ENCODE data around the gene PFKL.

PFKL gene

GRCh38 chr21:44312716-44313115, 12.9 kb downstream of the PFKL start:
- no peak for DNase-seq (ENCODE audit: low read depth in 2 of 2, low spot score in 1 of 2)

- DNase-seq (ENCODE audit: low read depth in 2 of 2, low spot score in 1 of 2) = no peak
These were observed 13.6 kb downstream of the PFKL start for GRCh38 chr21:44313451-44313850.

GRCh38 chr21:44314128-44314527, 14.3 kb downstream of the PFKL start:
- DNase-seq (ENCODE audit: low read depth in 2 of 2, low spot score in 1 of 2) = no peak

DNA sequence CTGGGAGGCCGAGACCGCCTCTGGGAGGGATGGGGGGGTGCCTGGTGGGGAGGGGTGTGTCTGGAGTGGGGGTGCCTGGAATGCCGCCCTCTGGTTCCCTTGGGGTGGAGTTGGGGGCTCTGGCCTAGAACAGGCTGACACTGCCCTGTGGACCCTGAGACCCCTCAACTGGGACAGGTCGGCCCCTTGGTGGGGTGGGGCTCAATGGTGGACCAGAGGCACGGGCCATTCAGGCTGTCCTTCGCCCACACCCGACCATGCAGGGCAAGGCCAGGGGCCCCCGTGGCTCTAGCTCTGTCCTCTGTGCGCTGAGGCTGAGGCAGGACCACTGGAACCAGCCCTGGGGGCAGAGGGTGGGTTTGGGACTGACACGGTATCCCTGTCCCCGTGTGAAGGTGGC, 14.7 kb downstream of the PFKL start:
- no peak for DNase-seq (ENCODE audit: low read depth in 2 of 2, low spot score in 1 of 2)

DNA sequence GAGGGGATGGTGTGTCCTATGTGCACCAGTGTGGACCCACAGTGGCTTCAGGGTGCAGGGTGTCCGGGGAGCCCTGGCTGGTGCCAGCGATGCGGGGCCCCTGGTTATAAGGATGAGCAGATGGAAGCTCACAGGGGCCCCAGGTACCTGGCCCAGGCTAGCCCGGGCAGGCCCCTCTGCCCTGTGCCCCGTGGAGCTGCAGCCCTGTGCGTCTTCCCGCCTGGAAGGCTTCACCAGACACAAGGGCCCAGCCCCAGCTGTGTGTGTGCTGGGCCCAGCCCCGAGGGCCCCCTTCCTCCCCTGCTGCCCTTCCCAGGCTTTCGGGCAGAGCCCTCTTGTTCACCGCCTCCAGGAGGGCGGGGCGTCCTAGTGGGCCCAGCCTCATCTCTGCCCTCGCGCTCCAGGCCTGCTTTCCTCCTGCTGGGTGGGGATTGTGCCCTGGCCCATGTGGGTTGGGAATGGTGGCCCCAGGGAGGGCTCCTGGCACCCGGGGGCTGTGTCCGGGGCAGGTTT, 15.9 kb downstream of the PFKL start:
- DNase-seq (ENCODE audit: low read depth in 2 of 2, low spot score in 1 of 2) = no peak

DNA sequence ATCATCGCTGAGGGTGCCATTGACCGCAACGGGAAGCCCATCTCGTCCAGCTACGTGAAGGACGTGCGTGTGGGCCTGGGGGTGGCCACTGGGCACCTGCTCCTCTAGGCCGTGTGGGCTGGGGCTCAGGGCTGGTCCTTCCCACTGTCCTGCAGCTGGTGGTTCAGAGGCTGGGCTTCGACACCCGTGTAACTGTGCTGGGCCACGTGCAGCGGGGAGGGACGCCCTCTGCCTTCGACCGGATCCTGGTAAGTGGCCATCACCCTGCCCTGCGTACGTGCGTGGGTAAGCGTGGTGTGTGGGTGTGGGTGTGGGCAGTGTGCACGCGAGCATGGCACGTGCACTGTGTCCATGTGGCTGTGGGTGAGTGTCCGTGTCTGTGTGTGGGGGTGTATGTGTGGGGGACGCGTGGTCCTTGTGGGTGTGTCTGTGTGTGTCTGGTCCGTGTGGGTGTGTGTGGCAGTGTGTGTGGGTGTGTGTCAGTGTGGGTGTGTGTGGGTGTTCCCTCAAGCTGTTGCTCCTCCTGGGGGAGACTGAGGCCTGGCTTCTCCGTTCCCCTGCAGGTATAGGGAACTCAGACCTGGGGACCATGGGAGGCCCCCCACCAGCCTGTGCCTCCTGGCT, 16.5 kb downstream of the PFKL start:
- DNase-seq (ENCODE audit: low read depth in 2 of 2, low spot score in 1 of 2) = no peak

- no peak for DNase-seq (ENCODE audit: low read depth in 2 of 2, low spot score in 1 of 2)
These were observed 17.5 kb downstream of the PFKL start for GRCh38 chr21:44317241-44317782.

DNA sequence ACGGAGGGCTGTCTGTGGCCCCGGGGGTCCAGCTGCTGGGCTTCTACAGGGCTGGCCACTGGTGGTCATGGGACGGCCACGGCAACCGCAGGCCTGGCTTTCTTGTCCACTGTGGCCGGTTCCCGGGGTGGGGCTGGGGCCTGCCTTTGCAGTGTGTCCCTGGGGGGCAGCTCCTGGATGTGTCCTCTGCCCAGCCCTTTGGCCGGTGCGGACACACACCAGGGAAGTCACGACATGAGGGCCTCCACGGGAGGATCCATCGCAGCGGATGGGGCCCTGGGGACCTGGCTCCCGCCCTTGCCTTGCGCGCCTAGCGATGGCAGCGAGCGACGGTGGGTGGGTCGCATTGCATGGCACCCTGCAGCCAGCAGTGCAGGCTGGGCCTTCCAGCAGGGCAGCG, 18.0 kb downstream of the PFKL start:
- DNase-seq (ENCODE audit: low read depth in 2 of 2, low spot score in 1 of 2) = no peak

- no peak for DNase-seq (ENCODE audit: low read depth in 2 of 2, low spot score in 1 of 2)
These were observed 18.8 kb downstream of the PFKL start for GRCh38 chr21:44318489-44319285.

DNA sequence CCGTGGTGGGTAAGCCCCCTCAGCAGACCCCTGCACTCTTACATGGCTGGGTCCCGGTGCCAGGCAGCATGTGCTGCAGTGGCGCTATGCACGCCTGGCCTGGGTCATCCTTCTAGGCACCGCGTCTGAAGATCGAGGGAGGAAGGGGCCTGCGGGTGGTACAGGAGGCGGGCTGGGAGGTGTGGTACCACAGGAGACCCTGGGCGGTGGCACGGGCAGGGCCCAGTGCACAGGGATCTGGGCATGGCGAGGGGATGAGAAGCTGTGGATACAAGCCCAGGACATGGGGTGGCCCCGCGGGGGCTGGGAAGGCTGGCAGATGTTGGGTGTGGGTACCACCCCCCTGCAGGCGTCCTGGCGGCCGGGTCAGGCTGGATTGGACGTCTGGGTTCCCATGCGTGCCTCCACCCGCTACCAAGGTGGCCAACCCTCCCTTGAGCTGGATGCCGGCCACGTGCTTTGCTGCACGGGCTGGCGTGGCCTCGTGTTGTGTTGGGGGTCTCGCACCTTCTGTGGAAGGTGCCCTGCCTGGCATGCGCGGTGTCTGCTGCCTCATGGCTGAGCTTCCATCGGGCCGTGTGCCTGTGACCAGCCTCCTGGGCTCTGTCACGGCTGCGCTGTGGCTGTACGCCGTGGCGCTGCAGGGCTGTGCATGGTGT, 19.7 kb downstream of the PFKL start:
- no peak for DNase-seq (ENCODE audit: low read depth in 2 of 2, low spot score in 1 of 2)

DNA sequence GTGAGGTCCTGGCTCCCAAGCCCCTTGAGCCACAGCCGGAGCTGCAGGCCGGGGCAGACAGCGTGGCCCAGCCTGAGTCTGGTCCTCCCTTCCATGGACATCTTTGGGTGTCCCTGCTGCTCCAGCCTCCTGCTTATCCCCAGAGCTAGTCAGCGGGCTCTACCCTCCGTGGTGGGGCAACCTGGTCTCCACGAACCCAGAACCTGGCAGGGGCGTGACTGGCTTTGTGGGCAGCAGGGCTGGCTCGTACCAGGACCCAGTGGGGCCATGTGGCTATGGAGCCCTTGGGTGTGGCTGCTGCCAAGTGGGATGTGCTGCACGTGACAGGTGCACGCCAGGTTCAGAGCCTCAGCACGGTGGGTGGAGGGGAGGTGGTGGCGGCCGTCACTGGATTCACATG, 21.0 kb downstream of the PFKL start:
- no peak for DNase-seq (ENCODE audit: low read depth in 2 of 2, low spot score in 1 of 2)

DNA sequence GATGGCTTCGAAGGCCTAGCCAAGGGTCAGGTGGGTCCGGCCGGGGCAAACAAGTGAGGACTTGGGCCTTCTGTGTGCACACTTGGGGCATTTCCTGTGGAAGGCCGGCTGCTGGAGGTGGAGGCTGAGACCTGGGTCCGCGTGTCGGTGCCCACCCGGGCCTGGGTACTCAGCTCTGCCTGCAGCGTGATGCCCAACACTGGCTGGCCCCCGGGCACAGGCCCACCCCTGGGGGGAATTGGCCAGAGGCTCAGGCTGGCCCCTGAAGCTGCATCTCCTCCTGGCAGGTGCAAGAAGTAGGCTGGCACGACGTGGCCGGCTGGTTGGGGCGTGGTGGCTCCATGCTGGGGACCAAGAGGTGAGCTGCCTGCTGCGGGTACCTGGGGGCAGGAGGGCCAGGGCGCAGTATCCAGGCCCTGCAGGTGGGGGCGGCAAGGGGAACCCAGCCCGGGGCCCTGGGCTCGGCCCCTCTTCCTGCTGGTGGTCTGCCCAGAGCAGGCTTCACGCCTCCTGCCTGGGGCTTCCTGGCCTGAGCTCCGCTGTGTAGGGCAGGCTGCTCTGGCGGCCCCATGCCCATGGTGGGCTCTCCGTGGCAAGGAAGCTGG, 22.1 kb downstream of the PFKL start:
- DNase-seq (ENCODE audit: low read depth in 2 of 2, low spot score in 1 of 2) = no peak

GRCh38 chr21:44322621-44323325, 22.9 kb downstream of the PFKL start:
- no peak for DNase-seq (ENCODE audit: low read depth in 2 of 2, low spot score in 1 of 2)

GRCh38 chr21:44323591-44323990, 23.7 kb downstream of the PFKL start:
- DNase-seq (ENCODE audit: low read depth in 2 of 2, low spot score in 1 of 2) = no peak

DNA sequence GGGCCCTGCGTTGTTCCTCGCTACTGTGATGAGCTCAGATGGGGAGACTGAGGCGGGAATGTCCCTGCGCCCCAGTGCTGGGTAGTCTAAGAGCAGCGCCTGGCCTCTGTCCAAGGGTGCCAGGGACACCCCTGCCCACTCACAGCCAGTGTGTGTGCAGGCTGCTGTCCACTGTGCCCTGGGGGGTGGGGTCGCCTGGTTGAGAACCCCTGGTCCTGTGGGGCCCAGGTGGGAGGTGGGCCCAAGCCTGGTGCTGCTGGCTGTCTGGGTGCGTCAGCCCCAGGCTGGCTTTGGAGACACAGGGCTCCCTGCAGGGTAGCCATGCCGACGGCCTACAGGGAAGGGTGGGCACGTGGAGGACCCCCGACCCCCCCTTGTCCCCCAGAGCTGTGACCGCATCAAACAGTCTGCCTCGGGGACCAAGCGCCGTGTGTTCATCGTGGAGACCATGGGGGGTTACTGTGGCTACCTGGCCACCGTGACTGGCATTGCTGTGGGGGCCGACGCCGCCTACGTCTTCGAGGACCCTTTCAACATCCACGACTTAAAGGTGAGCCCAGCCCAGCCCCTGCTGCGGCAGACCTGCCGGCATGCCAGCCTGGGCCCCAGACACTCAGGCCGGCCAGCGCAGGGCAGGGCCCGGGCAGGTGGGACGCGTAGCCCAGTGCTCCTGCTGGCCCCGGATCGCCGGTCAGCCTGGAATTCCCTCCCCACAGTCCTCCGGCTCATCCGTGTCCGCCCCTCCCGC, 24.4 kb downstream of the PFKL start:
- DNase-seq (ENCODE audit: low read depth in 2 of 2, low spot score in 1 of 2) = no peak

- no peak for DNase-seq (ENCODE audit: low read depth in 2 of 2, low spot score in 1 of 2)
These were observed 24.9 kb downstream of the PFKL start for GRCh38 chr21:44324854-44325107.

DNA sequence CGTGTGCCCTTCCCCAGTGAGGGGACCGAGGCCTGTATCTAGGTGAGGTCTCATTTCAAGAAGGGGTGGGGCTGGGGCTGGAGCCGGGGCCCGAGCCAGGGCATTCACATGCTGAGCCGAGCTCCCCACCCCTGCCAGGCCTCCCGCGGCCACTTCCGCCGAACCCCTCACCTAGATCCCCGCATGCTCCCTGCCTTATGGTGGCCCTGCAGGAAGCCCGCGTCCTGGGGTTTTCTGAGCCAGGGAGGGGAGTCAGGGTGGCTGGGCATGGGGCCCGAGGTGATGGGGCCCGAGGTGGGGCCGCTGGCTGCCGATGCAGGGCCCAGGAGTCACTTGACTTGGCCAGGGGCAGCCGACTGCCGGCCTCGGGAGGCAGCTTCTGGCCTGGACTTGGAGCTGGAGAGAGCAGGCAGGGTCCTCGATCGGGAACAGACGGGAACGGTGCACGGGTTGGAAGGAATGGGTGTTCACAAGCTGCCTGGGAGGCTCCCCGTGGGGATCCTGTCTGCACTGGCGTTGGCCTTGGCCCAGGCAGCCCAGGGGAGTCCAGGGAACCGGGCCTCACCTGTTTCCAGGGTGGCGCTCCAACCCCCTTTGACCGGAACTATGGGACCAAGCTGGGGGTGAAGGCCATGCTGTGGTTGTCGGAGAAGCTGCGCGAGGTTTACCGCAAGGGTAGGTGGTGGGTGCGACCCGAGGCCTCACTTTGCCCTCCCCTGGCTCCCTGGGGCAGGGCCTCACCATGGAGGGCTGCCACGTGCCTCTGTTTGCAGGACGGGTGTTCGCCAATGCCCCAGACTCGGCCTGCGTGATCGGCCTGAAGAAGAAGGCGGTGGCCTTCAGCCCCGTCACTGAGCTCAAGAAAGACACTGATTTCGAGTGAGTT, 25.8 kb downstream of the PFKL start:
- no peak for DNase-seq (ENCODE audit: low read depth in 2 of 2, low spot score in 1 of 2)

DNA sequence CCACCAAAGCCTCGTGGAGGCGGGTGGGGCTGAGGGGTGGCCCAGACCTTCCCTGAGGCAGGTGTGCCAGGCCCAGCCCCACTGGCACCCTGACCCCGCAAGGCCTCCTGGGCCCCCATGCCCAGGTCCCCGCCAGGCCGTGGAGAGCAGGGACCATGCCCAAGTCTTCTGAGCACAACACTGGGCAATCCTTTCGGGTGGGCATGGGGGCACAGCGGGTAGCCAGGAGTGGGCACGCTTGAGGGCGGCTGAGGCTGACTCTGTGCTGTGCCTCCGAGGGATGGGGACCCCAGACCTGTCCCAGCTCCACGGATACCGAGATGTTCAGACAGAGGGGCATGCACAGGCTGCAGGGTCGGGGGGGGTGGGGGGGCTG, 26.4 kb downstream of the PFKL start:
- no peak for DNase-seq (ENCODE audit: low read depth in 2 of 2, low spot score in 1 of 2)

Measured in stimulated activated CD8-positive, alpha-beta memory T cell treated with anti-CD3 and anti-CD28 coated beads, Interleukin-4, amount 100 ng/mL, for 1 hour (primary cell).